Panc1 (cell line): ENCODE measurements around the gene LMBRD1. TPM values are rescaled to one million over a fixed set of nuclear protein-coding genes. Genes with fewer than 3 reads are reported as not detected.
"Not testable (repeated sequence)": the region's sequence is repeated elsewhere in the genome, so short reads cannot be mapped to it uniquely, and the experiment has no call there.

Source experiments
- ATAC-seq: fragments of 200-7000 bp; cut with Tn5 transposase; 2 replicates; pipeline ENCODE4 v1.9.1; 2020; ENCODE audit warnings: mild to moderate bottlenecking, moderate library complexity
- BruUV-seq: library from RNA; stranded (reverse); fragments of 400-500 nt; replicated peaks from 2 replicates; lab custom pipeline; 2021; lab: Mats Ljungman, UMichigan
- CTCF ChIA-PET: fragments of 300-600 bp; sonication (Branson Sonifier 250); formaldehyde crosslinking; loops from one replicate; lab custom pipeline; 2022; ENCODE audit warnings: antibody characterized with exemption; lab: Charles Lee
- POLR2A ChIA-PET: fragments of 300-600 bp; sonication (Branson Sonifier 250); formaldehyde crosslinking; loops from one replicate; lab custom pipeline; 2022; ENCODE audit warnings: antibody characterized with exemption; lab: Charles Lee
- DNase-seq: peaks from one replicate; pipeline ENCODE4 v3.0.0-alpha.2; 2010; ENCODE audit warnings: low read depth, low spot score
- H3K27ac ChIP-seq: 2 replicates; pipeline ENCODE4 v1.5.1; 2011; ENCODE audit warnings: mild to moderate bottlenecking, low read length, inconsistent platforms
- H3K27me3 ChIP-seq: fragments of 200-500 bp; sonication (Bioruptor generic); 2 replicates; pipeline ENCODE4 v1.6.0; 2014; ENCODE audit warnings: low read length, inconsistent platforms; ENCODE audit not compliant: control insufficient read depth, insufficient read depth
- H3K36me3 ChIP-seq: fragments of 200-500 bp; sonication (Bioruptor generic); 2 replicates; pipeline ENCODE4 v1.5.1; 2014; ENCODE audit warnings: inconsistent platforms, mild to moderate bottlenecking, low read length, moderate library complexity; ENCODE audit not compliant: control insufficient read depth, insufficient read depth
- H3K4me1 ChIP-seq: 2 replicates; pipeline ENCODE4 v1.5.1; 2011; ENCODE audit warnings: inconsistent platforms, mild to moderate bottlenecking, low read length, moderate library complexity; ENCODE audit not compliant: control insufficient read depth, insufficient read depth
- H3K4me3 ChIP-seq, 2 experiments: 2 replicates each; pipeline ENCODE4 v1.5.1; 2011 to 2012; ENCODE audit warnings: low read depth in 2 of 2, low read length in 2 of 2, mild to moderate bottlenecking in 2 of 2, inconsistent platforms in 1 of 2, moderate library complexity in 1 of 2
- H3K9me3 ChIP-seq: fragments of 200-500 bp; sonication (Bioruptor generic); 2 replicates; pipeline ENCODE4 v1.5.1; 2014; ENCODE audit warnings: low read depth, mild to moderate bottlenecking, inconsistent platforms, low read length, moderate library complexity; ENCODE audit not compliant: control insufficient read depth, insufficient read depth
- POLR2AphosphoS5 ChIP-seq: IDR thresholded peaks from 2 replicates; pipeline ENCODE4 v1.6.1; 2012; ENCODE audit warnings: mild to moderate bottlenecking, low read depth, low read length, moderate library complexity
- SIN3A ChIP-seq: IDR thresholded peaks from 2 replicates; pipeline ENCODE4 v1.6.1; 2012; ENCODE audit warnings: low read depth, mild to moderate bottlenecking, low read length, moderate library complexity, borderline replicate concordance; ENCODE audit not compliant: insufficient read depth
- TCF7L2 ChIP-seq: IDR thresholded peaks from 2 replicates; pipeline ENCODE4 v1.6.1; 2011; ENCODE audit warnings: mild to moderate bottlenecking, low read depth, low read length, inconsistent platforms
- in situ Hi-C: cut with HindIII; loops from 2 replicates; pipeline ENCODE4 v1.10.0; 2016; ENCODE audit warnings: low sequenced_read_pairs, low pct_unique_long_range_greater_than_20kb
- intact Hi-C: fragments of 100-400 bp; cut with micrococcal nuclease; formaldehyde crosslinking; loops from one replicate; pipeline ENCODE4 v1.10.0; 2022; ENCODE audit not compliant: unreplicated experiment
- total RNA-seq: library from RNA; stranded (reverse); gene quantifications from one replicate; pipeline ENCODE4 v1.2.1, GENCODE V29; 2021; ENCODE audit not compliant: unreplicated experiment
- TF ChIP-seq, protein P1 (sequence below), 2 experiments: IDR thresholded peaks; 2 replicates each; pipeline ENCODE4 v1.6.1; 2011 to 2012; ENCODE audit warnings: low read depth in 2 of 2, control low read depth in 1 of 2, low read length in 1 of 2, mild to moderate bottlenecking in 1 of 2, moderate library complexity in 1 of 2; ENCODE audit not compliant: insufficient read depth in 1 of 2
- TF ChIP-seq, protein P2 (sequence below): fragments of 450-650 bp; IDR thresholded peaks from 2 replicates; pipeline ENCODE4 v1.5.1; 2017; ENCODE audit warnings: mild to moderate bottlenecking

Gene LMBRD1
- total RNA-seq, 1 experiment from 2014 or later, result 17.9 TPM

DNA sequence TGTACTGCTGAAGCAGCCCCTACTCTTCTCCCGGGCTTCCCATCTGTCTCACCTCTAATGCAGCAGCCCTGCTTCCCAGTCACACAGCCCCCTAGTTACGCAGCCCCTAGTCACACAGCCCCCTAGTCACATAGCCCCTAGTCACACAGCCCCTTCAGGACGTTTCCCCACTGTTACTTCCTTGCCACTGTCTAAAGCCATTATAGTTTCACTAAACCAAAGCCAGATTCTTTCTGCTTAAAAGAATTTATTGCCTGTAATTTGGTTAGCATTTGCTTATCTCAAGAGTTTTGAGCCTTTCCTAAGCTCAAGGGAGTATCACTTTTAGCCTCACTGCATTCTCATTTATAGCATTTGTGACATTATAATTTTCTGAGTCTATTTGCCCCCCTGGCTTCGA is 127.9 kb downstream of the LMBRD1 start:
- DNase-seq (no peak), ATAC-seq (no peak)
- POLR2A ChIA-PET, result no interaction called here
- Histone ChIP-seq H3K4me1 (no peaks in the 10 kb centered on the region), H3K36me3 (no peaks in the 10 kb centered on the region), H3K4me3 (no peak overlapping the region), H3K27ac (no peak overlapping the region), H3K9me3 (no peaks in the 10 kb centered on the region), H3K27me3 (no peaks in the 10 kb centered on the region)
- CTCF ChIA-PET, result no interaction called here
- no peak for TF ChIP-seq POLR2AphosphoS5
- TF ChIP-seq, protein P1, sequence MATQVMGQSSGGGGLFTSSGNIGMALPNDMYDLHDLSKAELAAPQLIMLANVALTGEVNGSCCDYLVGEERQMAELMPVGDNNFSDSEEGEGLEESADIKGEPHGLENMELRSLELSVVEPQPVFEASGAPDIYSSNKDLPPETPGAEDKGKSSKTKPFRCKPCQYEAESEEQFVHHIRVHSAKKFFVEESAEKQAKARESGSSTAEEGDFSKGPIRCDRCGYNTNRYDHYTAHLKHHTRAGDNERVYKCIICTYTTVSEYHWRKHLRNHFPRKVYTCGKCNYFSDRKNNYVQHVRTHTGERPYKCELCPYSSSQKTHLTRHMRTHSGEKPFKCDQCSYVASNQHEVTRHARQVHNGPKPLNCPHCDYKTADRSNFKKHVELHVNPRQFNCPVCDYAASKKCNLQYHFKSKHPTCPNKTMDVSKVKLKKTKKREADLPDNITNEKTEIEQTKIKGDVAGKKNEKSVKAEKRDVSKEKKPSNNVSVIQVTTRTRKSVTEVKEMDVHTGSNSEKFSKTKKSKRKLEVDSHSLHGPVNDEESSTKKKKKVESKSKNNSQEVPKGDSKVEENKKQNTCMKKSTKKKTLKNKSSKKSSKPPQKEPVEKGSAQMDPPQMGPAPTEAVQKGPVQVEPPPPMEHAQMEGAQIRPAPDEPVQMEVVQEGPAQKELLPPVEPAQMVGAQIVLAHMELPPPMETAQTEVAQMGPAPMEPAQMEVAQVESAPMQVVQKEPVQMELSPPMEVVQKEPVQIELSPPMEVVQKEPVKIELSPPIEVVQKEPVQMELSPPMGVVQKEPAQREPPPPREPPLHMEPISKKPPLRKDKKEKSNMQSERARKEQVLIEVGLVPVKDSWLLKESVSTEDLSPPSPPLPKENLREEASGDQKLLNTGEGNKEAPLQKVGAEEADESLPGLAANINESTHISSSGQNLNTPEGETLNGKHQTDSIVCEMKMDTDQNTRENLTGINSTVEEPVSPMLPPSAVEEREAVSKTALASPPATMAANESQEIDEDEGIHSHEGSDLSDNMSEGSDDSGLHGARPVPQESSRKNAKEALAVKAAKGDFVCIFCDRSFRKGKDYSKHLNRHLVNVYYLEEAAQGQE (IDR thresholded peaks at IDR 0.05; ENCODE audit: insufficient read depth in 1 of 2, low read depth in 2 of 2, low read length in 1 of 2), result no peak
- TF ChIP-seq, protein P2, sequence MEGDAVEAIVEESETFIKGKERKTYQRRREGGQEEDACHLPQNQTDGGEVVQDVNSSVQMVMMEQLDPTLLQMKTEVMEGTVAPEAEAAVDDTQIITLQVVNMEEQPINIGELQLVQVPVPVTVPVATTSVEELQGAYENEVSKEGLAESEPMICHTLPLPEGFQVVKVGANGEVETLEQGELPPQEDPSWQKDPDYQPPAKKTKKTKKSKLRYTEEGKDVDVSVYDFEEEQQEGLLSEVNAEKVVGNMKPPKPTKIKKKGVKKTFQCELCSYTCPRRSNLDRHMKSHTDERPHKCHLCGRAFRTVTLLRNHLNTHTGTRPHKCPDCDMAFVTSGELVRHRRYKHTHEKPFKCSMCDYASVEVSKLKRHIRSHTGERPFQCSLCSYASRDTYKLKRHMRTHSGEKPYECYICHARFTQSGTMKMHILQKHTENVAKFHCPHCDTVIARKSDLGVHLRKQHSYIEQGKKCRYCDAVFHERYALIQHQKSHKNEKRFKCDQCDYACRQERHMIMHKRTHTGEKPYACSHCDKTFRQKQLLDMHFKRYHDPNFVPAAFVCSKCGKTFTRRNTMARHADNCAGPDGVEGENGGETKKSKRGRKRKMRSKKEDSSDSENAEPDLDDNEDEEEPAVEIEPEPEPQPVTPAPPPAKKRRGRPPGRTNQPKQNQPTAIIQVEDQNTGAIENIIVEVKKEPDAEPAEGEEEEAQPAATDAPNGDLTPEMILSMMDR, result no peak
- no peak for TF ChIP-seq SIN3A
- TF ChIP-seq TCF7L2, result no peak
- BruUV-seq, result no TSS peak
- intact Hi-C loops, result no loop called here
- in situ Hi-C loops, result no loop called here

DNA sequence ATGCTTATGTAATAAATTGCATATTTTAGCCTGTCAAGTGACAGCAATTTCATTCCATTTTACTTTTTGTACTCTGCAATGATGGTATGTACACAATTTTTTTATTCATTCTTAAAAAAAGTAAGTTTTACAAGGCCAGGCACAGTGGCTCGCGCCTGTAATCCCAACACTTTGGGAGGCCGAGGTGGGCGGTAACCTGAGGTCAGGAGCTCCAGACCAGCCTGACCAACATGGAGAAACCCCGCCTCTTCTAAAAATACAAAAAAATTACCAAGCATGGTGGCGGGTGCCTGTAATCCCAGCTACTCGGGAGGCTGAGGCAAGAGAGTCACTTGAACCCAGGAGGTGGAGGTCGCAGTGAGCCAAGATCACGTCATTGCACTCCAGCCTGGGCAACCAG is 130.0 kb downstream of the LMBRD1 start:
- DNase-seq, in situ Hi-C loops, BruUV-seq, POLR2A ChIA-PET, H3K27ac ChIP-seq, intact Hi-C loops, H3K36me3 ChIP-seq, CTCF ChIA-PET, H3K4me3 ChIP-seq, H3K9me3 ChIP-seq, H3K27me3 ChIP-seq, ATAC-seq, H3K4me1 ChIP-seq: not testable (repeated sequence)

DNA sequence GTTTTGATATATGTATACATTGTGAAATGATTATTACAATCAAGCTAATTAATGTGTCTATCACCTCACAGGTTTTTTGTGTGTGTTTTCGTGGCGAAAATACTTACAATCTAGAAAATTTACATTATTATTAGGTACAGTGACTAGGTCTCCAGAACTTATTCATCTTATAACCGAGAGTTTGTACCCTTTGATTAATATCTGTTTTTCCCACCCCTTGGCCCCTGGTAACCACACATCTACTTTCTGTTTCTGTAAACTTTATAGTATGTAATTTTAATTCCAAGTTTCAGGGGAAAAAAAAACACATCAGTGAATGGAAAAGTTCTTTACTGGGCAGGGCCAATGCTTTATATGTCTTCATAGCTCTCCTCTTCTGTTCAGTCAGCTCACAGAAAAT is 131.4 kb downstream of the LMBRD1 start:
- Histone ChIP-seq H3K27me3 (no peaks in the 10 kb centered on the region), H3K36me3 (no peaks in the 10 kb centered on the region), H3K27ac (no peak overlapping the region), H3K4me3 (no peak overlapping the region), H3K9me3 (no peaks in the 10 kb centered on the region), H3K4me1 (no peaks in the 10 kb centered on the region)
- TF ChIP-seq SIN3A (no peak), TCF7L2 (no peak)
- TF ChIP-seq, protein P1 (IDR thresholded peaks at IDR 0.05; ENCODE audit: insufficient read depth in 1 of 2, low read depth in 2 of 2, low read length in 1 of 2), result no peak
- TF ChIP-seq, protein P2, result no peak
- DNase-seq (no peak), ATAC-seq (no peak)
- intact Hi-C loops, result no loop called here
- in situ Hi-C loops, result no loop called here
- ChIA-PET POLR2A (no interaction called here), CTCF (no interaction called here)
- no TSS peak for BruUV-seq
